H1 (cell line): Measurements from ENCODE around the gene IL3. TPM values are rescaled to one million over a fixed set of nuclear protein-coding genes. Genes with fewer than 3 reads are reported as not detected.

Experiments
- ASH2L ChIP-seq: fragments of 200-600, 300-600 bp; sonication (generic); IDR thresholded peaks from one replicate; pipeline ENCODE4 v1.7.1; 2017; ENCODE audit warnings: low read length
- CHD2 ChIP-seq: IDR thresholded peaks from 2 replicates; pipeline ENCODE4 v1.6.1; 2012; ENCODE audit warnings: low read length, improper control_type of control experiment
- CHD7 ChIP-seq: fragments of 300-600 bp; sonication (generic); IDR thresholded peaks from 2 replicates; pipeline ENCODE4 v1.7.1; 2012; ENCODE audit warnings: low read length, moderate library complexity, mild to moderate bottlenecking, inconsistent platforms; ENCODE audit not compliant: insufficient replicate concordance
- EZH2 ChIP-seq: fragments of 200-600 bp; sonication (generic); IDR thresholded peaks from 2 replicates; pipeline ENCODE4 v1.7.1; 2012; ENCODE audit warnings: low read depth, mild to moderate bottlenecking, moderate library complexity, low read length, inconsistent platforms; ENCODE audit not compliant: severe bottlenecking
- JUN ChIP-seq: IDR thresholded peaks from 2 replicates; pipeline ENCODE4 v1.6.1; 2011; ENCODE audit warnings: low read depth, mild to moderate bottlenecking, improper control_type of control experiment, low read length
- KDM4A ChIP-seq: IDR thresholded peaks from one replicate; pipeline ENCODE4 v1.7.1; 2012; ENCODE audit warnings: low read depth, mild to moderate bottlenecking, moderate library complexity, low read length, inconsistent platforms; ENCODE audit not compliant: severe bottlenecking
- MAFK ChIP-seq: IDR thresholded peaks from 2 replicates; pipeline ENCODE4 v1.6.1; 2012; ENCODE audit warnings: low read depth, mild to moderate bottlenecking, improper control_type of control experiment, low read length
- NRF1 ChIP-seq: IDR thresholded peaks from 2 replicates; pipeline ENCODE4 v1.6.1; 2011; ENCODE audit warnings: mild to moderate bottlenecking, low read depth, low read length, improper control_type of control experiment
- POLR2AphosphoS5 ChIP-seq: IDR thresholded peaks from 2 replicates; pipeline ENCODE4 v1.6.1; 2011; ENCODE audit warnings: low read depth, low read length
- SAP30 ChIP-seq: fragments of 300-600 bp; sonication (generic); IDR thresholded peaks from 2 replicates; pipeline ENCODE4 v1.7.1; 2012; ENCODE audit warnings: low read length, moderate library complexity, mild to moderate bottlenecking, inconsistent platforms; ENCODE audit not compliant: insufficient read depth, insufficient replicate concordance
- SIRT6 ChIP-seq: IDR thresholded peaks from one replicate; pipeline ENCODE4 v1.7.1; 2012; ENCODE audit warnings: low read length, inconsistent platforms
- SP1 ChIP-seq: IDR thresholded peaks from 2 replicates; pipeline ENCODE4 v1.6.1; 2011; ENCODE audit warnings: low read depth, low read length
- SRF ChIP-seq: IDR thresholded peaks from 2 replicates; pipeline ENCODE4 v1.6.1; 2011; ENCODE audit warnings: mild to moderate bottlenecking, low read depth, low read length, moderate library complexity
- TEAD4 ChIP-seq: IDR thresholded peaks from 2 replicates; pipeline ENCODE4 v1.6.1; 2012; ENCODE audit warnings: low read depth, low read length, inconsistent platforms, mixed read lengths
- polyA plus RNA-seq, 7 experiments: library from polyadenylated mRNA; depleted of rRNA in 3 of 7; stranded (reverse) in 5 of 7; unstranded in 2 of 7; fragments of >200 nt in 5 of 7; fragments of 200-250 nt in 2 of 7; gene quantifications; 1 replicate in 5 of 7; 2 replicates in 1 of 7; 4 replicates in 1 of 7; pipeline versions ENCODE4 v1.2.1 to v1.2.3, GENCODE V29; 2011 to 2013; ENCODE audit warnings: missing spikeins in 2 of 7, mixed read lengths in 2 of 7
- total RNA-seq: library from RNA; stranded (reverse); fragmentation: NEBNext Ultra II Directional; extraction: Animal tissue kit (Norgen Biotek cat#: 25700); gene quantifications from 2 replicates; pipeline ENCODE4 v1.2.1, GENCODE V29; 2021

The IL3 gene
- total and polyA plus RNA-seq, 2 of the 8 experiments (the other 6 are each of a cell fraction or from before 2014, with no cell fraction given): not detected

DNA sequence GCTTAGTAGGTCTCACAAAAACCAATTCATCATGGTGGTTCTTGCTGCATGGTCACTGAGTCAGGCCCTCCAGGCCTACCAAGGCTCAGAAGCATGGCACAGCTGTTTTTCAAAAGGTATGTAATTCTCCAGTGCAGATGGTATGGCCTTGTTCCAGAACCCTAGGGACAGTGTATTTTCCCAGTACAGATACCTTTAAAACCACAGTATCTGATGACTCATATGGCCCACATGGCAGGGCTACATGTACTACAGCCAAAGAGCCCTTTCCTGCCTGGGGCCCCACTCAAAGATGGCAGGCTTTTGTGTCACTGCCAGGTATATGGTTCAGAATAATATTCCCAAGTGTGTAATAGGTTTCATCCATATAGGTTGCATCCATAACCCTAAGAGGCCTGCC is 29.7 kb downstream of the IL3 start (continued):
- TF ChIP-seq CHD7 (no peak), POLR2AphosphoS5 (no peak), ASH2L (no peak), JUN (no peak), MAFK (no peak), SAP30 (no peak), EZH2 (no peak), TEAD4 (no peak), KDM4A (no peak), SP1 (no peak), SRF (no peak), NRF1 (no peak), SIRT6 (no peak), CHD2 (no peak)
